Measurements from ENCODE around the gene SRSF1.

DNA sequence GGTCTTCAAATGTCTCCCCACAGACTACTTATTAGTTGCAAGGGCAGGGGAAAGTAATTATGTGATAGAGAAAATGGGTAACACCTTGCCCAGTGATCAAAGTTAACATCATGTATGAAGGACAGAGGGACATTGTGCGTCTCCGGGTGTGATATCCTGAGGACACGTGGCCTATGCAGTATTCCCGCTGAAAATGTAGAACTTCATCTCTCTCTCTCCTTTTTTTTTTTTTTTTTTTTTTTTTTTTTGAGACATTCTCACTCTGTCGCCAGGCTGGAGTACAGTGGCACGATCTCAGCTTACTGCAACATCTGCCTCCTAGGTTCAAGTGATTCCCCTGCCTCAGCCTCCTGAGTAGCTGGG lies 43.9 kb downstream of the SRSF1 start:
- no peak for TF ChIP-seq EGR1 (IDR thresholded peaks at IDR 0.05; ENCODE audit: low read depth in 2 of 2)
- TF ChIP-seq, protein P1, sequence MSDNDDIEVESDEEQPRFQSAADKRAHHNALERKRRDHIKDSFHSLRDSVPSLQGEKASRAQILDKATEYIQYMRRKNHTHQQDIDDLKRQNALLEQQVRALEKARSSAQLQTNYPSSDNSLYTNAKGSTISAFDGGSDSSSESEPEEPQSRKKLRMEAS (IDR thresholded peaks at IDR 0.05), result no peak
- TF ChIP-seq, protein P2, sequence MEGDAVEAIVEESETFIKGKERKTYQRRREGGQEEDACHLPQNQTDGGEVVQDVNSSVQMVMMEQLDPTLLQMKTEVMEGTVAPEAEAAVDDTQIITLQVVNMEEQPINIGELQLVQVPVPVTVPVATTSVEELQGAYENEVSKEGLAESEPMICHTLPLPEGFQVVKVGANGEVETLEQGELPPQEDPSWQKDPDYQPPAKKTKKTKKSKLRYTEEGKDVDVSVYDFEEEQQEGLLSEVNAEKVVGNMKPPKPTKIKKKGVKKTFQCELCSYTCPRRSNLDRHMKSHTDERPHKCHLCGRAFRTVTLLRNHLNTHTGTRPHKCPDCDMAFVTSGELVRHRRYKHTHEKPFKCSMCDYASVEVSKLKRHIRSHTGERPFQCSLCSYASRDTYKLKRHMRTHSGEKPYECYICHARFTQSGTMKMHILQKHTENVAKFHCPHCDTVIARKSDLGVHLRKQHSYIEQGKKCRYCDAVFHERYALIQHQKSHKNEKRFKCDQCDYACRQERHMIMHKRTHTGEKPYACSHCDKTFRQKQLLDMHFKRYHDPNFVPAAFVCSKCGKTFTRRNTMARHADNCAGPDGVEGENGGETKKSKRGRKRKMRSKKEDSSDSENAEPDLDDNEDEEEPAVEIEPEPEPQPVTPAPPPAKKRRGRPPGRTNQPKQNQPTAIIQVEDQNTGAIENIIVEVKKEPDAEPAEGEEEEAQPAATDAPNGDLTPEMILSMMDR (IDR thresholded peaks at IDR 0.05; ENCODE audit: low read depth, low read length, missing input control), result no peak

Measured in liver (tissue), 3 donors.